HepG2 (cell line): ENCODE results near the gene KRTCAP2. TPM values are rescaled to one million over a fixed set of nuclear protein-coding genes. Genes with fewer than 3 reads are reported as not detected.

Experiments used
- ARID5B ChIP-seq: IDR thresholded peaks from 2 replicates; pipeline ENCODE4 v1.4.0; 2020; ENCODE audit warnings: mild to moderate bottlenecking, missing genetic modification reagents
- CSRNP1 ChIP-seq: sonication (generic); formaldehyde crosslinking; IDR thresholded peaks from 2 replicates; pipeline ENCODE4 v1.8.1; 2023; ENCODE audit warnings: mild to moderate bottlenecking, missing genetic modification reagents
- DZIP1 ChIP-seq: sonication (generic); formaldehyde crosslinking; IDR thresholded peaks from 2 replicates; pipeline ENCODE4 v1.5.0; 2020; ENCODE audit warnings: mild to moderate bottlenecking, missing genetic modification reagents
- ETV5 ChIP-seq: IDR thresholded peaks from 2 replicates; pipeline ENCODE4 v1.6.1; 2018; ENCODE audit warnings: missing biosample characterization, missing genetic modification reagents, inconsistent platforms, borderline replicate concordance
- KDM3A ChIP-seq: IDR thresholded peaks from 2 replicates; pipeline ENCODE4 v1.6.1; 2018; ENCODE audit warnings: low read depth, missing compliant biosample characterization
- NR2F2 ChIP-seq: IDR thresholded peaks from 2 replicates; pipeline ENCODE4 v1.6.1; 2012; ENCODE audit warnings: low read depth, inconsistent platforms, borderline replicate concordance
- RNF219 ChIP-seq: sonication (generic); formaldehyde crosslinking; IDR thresholded peaks from 2 replicates; pipeline ENCODE4 v1.5.0; 2020; ENCODE audit warnings: mild to moderate bottlenecking, missing genetic modification reagents
- TBX2 ChIP-seq: sonication (generic); formaldehyde crosslinking; IDR thresholded peaks from 2 replicates; pipeline ENCODE4 v1.5.0; 2020; ENCODE audit warnings: missing genetic modification reagents, mild to moderate bottlenecking, borderline replicate concordance
- ZNF382 ChIP-seq: sonication (generic); formaldehyde crosslinking; IDR thresholded peaks from 2 replicates; pipeline ENCODE4 v1.5.0; 2020; ENCODE audit warnings: missing genetic modification reagents, mild to moderate bottlenecking, borderline replicate concordance
- ZNF597 ChIP-seq: sonication (generic); formaldehyde crosslinking; IDR thresholded peaks from 2 replicates; pipeline ENCODE4 v1.5.0; 2020; ENCODE audit warnings: missing genetic modification reagents
- ZNF687 ChIP-seq: sonication (generic); formaldehyde crosslinking; IDR thresholded peaks from 2 replicates; pipeline ENCODE4 v1.5.1; 2020; ENCODE audit warnings: mild to moderate bottlenecking, missing genetic modification reagents, moderate library complexity
- polyA plus RNA-seq, 8 experiments: library from polyadenylated mRNA; depleted of rRNA in 3 of 8; stranded (reverse) in 7 of 8; unstranded in 1 of 8; fragments of >200 nt; fragmentation: Illumina TruSeq in 4 of 8; extraction: Trizol in 4 of 8; gene quantifications; 2 replicates each; pipeline versions ENCODE4 v1.2.1 to v1.2.3, GENCODE V29; 2011 to 2016; ENCODE audit warnings: low read depth in 4 of 8, missing spikeins in 1 of 8, mixed read lengths in 1 of 8; ENCODE audit not compliant: insufficient read depth in 1 of 8
- total RNA-seq, 5 experiments: library from RNA; depleted of rRNA; stranded (reverse); fragments of >200 nt; fragmentation: Illumina TruSeq; extraction: Trizol; gene quantifications; 2 replicates each; pipeline ENCODE4 v1.2.3, GENCODE V29; 2016; ENCODE audit warnings: low read depth in 1 of 5

Gene KRTCAP2
- total and polyA plus RNA-seq, 2 of the 13 experiments (the other 11 are each of a cell fraction or from before 2014, with no cell fraction given), result 77.3 to 79.4 TPM

GRCh38 chr1:155166471-155167165 is 6.5 kb downstream of the KRTCAP2 start (continued):
- TF ChIP-seq ZNF597 (CRISPR knock-in tag) (no peak), NR2F2 (no peak), ZNF687 (CRISPR knock-in tag) (peak; percentile 56), ZNF382 (CRISPR knock-in tag) (no peak), CSRNP1 (CRISPR knock-in tag) (0 out of 2 replicates have a peak, but pooled peaks have one; percentile 21), DZIP1 (0 out of 2 replicates have a peak, but pooled peaks have one; percentile 17), TBX2 (peak; percentile 35; the same call in 1 of the 2 replicates), ARID5B (CRISPR knock-in tag) (no peak), RNF219 (CRISPR knock-in tag) (no peak), KDM3A (CRISPR knock-in tag) (no peak), ETV5 (CRISPR knock-in tag) (peak; percentile 58; the same call in 1 of the 2 replicates)
